Peyer's patch (tissue), 4 donors: ENCODE measurements around the gene FSIP1. TPM values are rescaled to one million over a fixed set of nuclear protein-coding genes. Genes with fewer than 3 reads are reported as not detected.

ENCODE experiments used
- DNase-seq, 3 donors: peaks; one replicate each; pipeline ENCODE4 v3.0.0-alpha.2; 2017 to 2019
- H3K27ac ChIP-seq, 4 donors: fragments of 200-600 bp; sonication (generic); one replicate each; pipeline ENCODE4 v1.5.1; 2016 to 2019
- H3K27me3 ChIP-seq, 2 donors: fragments of 200-600 bp; sonication (generic); one replicate each; pipeline ENCODE4 v1.5.1; 2019
- H3K36me3 ChIP-seq, 3 donors: fragments of 200-600 bp; sonication (generic); one replicate each; pipeline ENCODE4 v1.5.1; 2016 to 2019
- H3K4me1 ChIP-seq, 4 donors: fragments of 200-600 bp; sonication (generic); one replicate each; pipeline ENCODE4 v1.5.1; 2016 to 2019
- H3K4me3 ChIP-seq, 4 donors: fragments of 200-600 bp; sonication (generic); 1 replicate in 3 of 4; 2 replicates in 1 of 4; pipeline ENCODE4 v1.5.1; 2016 to 2019; ENCODE audit warnings: mild to moderate bottlenecking in 1 of 4
- H3K9me3 ChIP-seq, 4 donors: fragments of 200-600 bp; sonication (generic); one replicate each; pipeline ENCODE4 v1.5.1; 2016 to 2019; ENCODE audit warnings: mild to moderate bottlenecking in 1 of 4
- POLR2A ChIP-seq, 2 donors: fragments of 450-650 bp; IDR thresholded peaks; one replicate each; pipeline ENCODE4 v1.5.1; 2017; ENCODE audit warnings: antibody characterized with exemption in 2 of 2, mild to moderate bottlenecking in 2 of 2, moderate library complexity in 2 of 2
- total RNA-seq, 4 donors: library from RNA; depleted of rRNA; stranded (reverse); fragments of >200 nt; gene quantifications; one replicate each; pipeline ENCODE4 v1.1.0, GENCODE V29; 2016
- TF ChIP-seq, protein P1 (sequence below), 6 experiments: fragments of 450-650 bp in 4 of 6; fragments of 200-600 bp in 2 of 6; sonication (generic) in 1 of 6; IDR thresholded peaks; one replicate each; pipeline ENCODE4 v1.5.1; 2017 to 2019; ENCODE audit warnings: antibody characterized with exemption in 6 of 6, mild to moderate bottlenecking in 3 of 6, moderate library complexity in 1 of 6

FSIP1 gene
- total RNA-seq, 4 donors from 2014 or later: not detected

DNA sequence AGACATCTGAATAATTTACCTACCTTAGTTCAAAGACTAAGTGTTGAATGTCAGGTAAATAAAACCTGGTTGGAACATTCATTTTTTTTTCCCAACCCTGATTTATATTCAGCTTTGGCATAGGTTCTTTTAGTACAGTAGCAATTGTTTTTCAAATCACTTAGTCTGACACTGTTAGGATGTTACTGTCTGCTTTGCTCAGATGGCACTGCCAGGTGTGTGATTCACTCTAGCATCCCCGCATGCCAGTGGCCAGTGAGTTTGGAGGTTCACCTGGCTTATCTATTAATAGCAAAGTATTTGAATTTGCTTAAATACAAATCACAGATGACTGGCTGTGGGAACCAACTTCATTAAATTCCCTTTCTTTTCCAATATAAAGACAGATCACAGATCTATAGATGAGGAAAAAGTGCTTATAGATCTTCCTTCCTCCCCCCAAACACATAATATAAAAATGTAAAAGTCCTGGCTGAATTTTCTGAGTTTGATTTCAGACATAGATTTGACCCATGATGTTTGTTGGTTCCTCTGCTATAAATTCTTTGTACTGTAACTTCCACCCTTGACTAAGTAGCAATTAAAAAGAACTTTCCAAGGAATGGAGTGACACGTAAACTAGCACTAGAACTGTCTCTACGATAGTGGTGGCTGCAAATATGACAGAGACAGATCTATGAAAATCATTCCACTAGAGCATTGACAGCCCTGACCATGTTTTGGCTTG lies 197.8 kb downstream of the FSIP1 start:
- Histone ChIP-seq H3K4me3 (peak overlapping the region in 2 of 4 donors; percentile 9 to 73), H3K27ac (peak overlapping the region in 2 of 4 donors; percentile 12 to 90)

DNA sequence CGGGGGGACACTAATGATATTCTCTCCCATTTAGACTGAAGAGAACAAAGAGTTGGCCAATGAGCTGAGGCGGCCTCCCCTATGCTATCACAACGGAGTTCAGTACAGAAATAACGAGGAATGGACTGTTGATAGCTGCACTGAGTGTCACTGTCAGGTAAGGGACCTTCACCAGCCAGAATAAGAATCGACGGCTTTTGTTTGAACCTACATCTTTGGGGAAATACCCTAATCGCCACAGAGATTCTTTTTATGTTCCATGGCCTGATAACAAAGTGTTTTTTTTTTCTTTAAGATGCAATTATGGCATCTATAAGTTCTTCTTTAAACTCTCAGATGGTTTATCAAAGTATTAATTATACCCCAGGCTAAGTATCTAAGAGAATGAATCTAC lies 198.4 kb downstream of the FSIP1 start:
- H3K9me3 ChIP-seq: no peaks in the 10 kb centered on the region
- H3K36me3 ChIP-seq: peaks cover 0 to 74% (median 0%) of the 10 kb centered on the region in 3 donors
- peak overlapping the region in 2 of 4 donors; percentile 73 to 79 for H3K4me3 ChIP-seq
- no peaks in the 10 kb centered on the region for H3K27me3 ChIP-seq
- peaks cover 0 to 30% (median 0%) of the 10 kb centered on the region in 4 donors for H3K4me1 ChIP-seq
- H3K27ac ChIP-seq: peak overlapping the region in 1 of 4 donors; percentile 90
- no peak for DNase-seq
- no peak for TF ChIP-seq POLR2A (IDR thresholded peaks at IDR 0.05)
- TF ChIP-seq, protein P1, sequence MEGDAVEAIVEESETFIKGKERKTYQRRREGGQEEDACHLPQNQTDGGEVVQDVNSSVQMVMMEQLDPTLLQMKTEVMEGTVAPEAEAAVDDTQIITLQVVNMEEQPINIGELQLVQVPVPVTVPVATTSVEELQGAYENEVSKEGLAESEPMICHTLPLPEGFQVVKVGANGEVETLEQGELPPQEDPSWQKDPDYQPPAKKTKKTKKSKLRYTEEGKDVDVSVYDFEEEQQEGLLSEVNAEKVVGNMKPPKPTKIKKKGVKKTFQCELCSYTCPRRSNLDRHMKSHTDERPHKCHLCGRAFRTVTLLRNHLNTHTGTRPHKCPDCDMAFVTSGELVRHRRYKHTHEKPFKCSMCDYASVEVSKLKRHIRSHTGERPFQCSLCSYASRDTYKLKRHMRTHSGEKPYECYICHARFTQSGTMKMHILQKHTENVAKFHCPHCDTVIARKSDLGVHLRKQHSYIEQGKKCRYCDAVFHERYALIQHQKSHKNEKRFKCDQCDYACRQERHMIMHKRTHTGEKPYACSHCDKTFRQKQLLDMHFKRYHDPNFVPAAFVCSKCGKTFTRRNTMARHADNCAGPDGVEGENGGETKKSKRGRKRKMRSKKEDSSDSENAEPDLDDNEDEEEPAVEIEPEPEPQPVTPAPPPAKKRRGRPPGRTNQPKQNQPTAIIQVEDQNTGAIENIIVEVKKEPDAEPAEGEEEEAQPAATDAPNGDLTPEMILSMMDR (IDR thresholded peaks at IDR 0.05): no peak

More for the DNA sequence above, 197.8 kb downstream of the FSIP1 start:
- peaks cover 0 to 30% (median 0%) of the 10 kb centered on the region in 4 donors for H3K4me1 ChIP-seq
- no peaks in the 10 kb centered on the region for H3K9me3 ChIP-seq
- no peaks in the 10 kb centered on the region for H3K27me3 ChIP-seq
- TF ChIP-seq, protein P1 (IDR thresholded peaks at IDR 0.05): no peak
- TF ChIP-seq POLR2A (IDR thresholded peaks at IDR 0.05): no peak
- H3K36me3 ChIP-seq: peaks cover 0 to 80% (median 0%) of the 10 kb centered on the region in 3 donors
- no peak for DNase-seq

DNA sequence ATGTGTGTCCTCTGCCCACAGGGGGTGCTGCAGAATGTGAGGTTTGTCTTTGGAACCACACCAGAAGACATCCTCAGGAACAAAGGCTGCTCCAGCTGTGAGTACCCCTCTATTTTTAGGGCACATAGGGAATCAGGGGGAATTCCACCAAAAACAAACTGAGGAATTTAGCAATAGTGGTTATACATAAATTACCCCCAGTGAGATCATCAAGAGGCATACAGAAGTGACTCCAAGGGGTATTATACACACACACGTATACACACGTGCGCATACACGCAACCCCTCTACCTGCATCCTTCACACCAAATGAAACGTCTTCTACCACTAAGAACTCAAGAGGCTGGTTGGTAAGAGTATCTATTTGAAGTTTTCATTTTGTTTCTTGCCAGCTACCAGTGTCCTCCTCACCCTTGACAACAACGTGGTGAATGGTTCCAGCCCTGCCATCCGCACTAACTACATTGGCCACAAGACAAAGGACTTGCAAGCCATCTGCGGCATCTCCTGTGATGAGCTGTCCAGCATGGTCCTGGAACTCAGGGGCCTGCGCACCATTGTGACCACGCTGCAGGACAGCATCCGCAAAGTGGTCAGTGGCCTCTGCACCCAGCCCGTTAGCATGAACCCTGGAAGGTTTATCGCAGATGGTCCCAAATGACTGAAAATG lies 198.9 kb downstream of the FSIP1 start:
- DNase-seq: peak in 1 of 3 donors; percentile 58
- H3K27ac ChIP-seq: peak overlapping the region in 2 of 4 donors; percentile 2 to 90
- H3K9me3 ChIP-seq: no peaks in the 10 kb centered on the region
- peaks cover 0 to 69% (median 0%) of the 10 kb centered on the region in 3 donors for H3K36me3 ChIP-seq
- peaks cover 0 to 35% (median 0%) of the 10 kb centered on the region in 4 donors for H3K4me1 ChIP-seq
- no peak for TF ChIP-seq POLR2A (IDR thresholded peaks at IDR 0.05)
- TF ChIP-seq, protein P1 (IDR thresholded peaks at IDR 0.05): peak in 4 of 6 experiments; percentile 24 to 31 (median 28)
- H3K4me3 ChIP-seq: peak overlapping the region in 3 of 4 donors; percentile 15 to 79 (median 73)
- H3K27me3 ChIP-seq: no peaks in the 10 kb centered on the region

DNA sequence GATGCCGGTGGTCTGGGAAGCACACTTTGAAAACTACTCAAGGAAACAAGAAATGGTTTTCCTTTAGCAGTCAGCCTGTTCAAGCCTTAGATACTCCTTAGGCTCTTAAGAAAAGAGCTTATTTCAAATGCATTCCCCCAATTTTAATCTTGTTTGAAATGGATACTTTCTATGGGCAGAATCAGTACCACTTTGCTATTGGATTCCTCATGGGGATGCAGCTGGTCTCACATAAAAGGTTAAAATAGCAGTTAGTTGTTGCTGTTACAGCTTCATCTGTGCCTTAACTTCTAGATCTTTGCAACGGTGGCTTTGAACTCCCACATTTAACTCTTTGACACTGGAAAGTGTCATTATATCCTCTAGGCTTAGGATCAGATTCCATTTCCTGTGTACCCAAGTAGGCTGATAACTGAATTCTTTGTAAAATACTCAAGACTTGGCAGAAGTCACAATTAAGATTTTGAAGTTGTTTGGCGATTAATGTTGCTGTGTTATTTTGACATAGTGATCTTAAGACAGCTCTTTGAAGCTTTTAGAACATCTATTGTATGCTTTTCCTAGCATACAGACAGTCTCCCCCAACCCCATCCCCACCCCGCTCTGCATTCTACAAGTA lies 199.6 kb downstream of the FSIP1 start:
- TF ChIP-seq POLR2A (IDR thresholded peaks at IDR 0.05): no peak
- TF ChIP-seq, protein P1 (IDR thresholded peaks at IDR 0.05): no peak
- peak overlapping the region in 2 of 4 donors; percentile 2 to 90 for H3K27ac ChIP-seq
- no peaks in the 10 kb centered on the region for H3K9me3 ChIP-seq
- H3K27me3 ChIP-seq: no peaks in the 10 kb centered on the region
- peaks cover 0 to 62% (median 0%) of the 10 kb centered on the region in 3 donors for H3K36me3 ChIP-seq
- H3K4me1 ChIP-seq: peaks cover 0 to 41% (median 0%) of the 10 kb centered on the region in 4 donors
- peak overlapping the region; percentile 32 to 79 (median 60) for H3K4me3 ChIP-seq
- DNase-seq: no peak

DNA sequence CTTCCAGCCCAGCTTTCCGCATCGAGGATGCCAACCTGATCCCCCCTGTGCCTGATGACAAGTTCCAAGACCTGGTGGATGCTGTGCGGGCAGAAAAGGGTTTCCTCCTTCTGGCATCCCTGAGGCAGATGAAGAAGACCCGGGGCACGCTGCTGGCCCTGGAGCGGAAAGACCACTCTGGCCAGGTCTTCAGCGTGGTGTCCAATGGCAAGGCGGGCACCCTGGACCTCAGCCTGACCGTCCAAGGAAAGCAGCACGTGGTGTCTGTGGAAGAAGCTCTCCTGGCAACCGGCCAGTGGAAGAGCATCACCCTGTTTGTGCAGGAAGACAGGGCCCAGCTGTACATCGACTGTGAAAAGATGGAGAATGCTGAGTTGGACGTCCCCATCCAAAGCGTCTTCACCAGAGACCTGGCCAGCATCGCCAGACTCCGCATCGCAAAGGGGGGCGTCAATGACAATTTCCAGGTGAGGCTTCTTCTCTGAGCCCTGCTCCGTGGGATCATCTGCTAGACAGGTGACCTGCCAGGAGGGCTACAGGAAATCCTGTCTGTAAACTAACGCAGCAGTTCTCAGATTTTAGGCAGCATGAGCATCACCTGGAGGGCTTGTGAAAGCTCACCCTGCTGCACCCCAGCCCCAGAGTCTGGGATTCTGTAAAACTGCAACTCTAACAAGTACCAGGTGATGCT lies 200.2 kb downstream of the FSIP1 start:
- Histone ChIP-seq H3K4me3 (peak overlapping the region; percentile 32 to 79 (median 60)), H3K27me3 (no peaks in the 10 kb centered on the region), H3K4me1 (peaks cover 0 to 41% (median 0%) of the 10 kb centered on the region in 4 donors), H3K9me3 (no peaks in the 10 kb centered on the region), H3K27ac (peak overlapping the region; percentile 71 to 90 (median 82)), H3K36me3 (peaks cover 0 to 56% (median 0%) of the 10 kb centered on the region in 3 donors)
- no peak for DNase-seq
- no peak for TF ChIP-seq POLR2A (IDR thresholded peaks at IDR 0.05)
- TF ChIP-seq, protein P1 (IDR thresholded peaks at IDR 0.05): no peak
